HL-60/S4 treated with phorbol 12-myristate 13-acetate at 8.2 ng/mL for 4 days and 3 days (cell line): Measurements from ENCODE around the gene C6orf62.
"Not testable (repeated sequence)": the region's sequence is repeated elsewhere in the genome, so short reads cannot be mapped to it uniquely, and the experiment has no call there.

Experiments
- in situ Hi-C: fragments of 300-500 bp; cut with MboI; formaldehyde crosslinking; loops from 2 replicates; pipeline ENCODE4 v1.15.0; 2022; ENCODE audit warnings: low sequenced_read_pairs

Gene C6orf62

GRCh38 chr6:24668997-24669361 lies 50.0 kb downstream of the C6orf62 start:
- in situ Hi-C loops: no loop called here

- in situ Hi-C loops: not testable (repeated sequence)
These were observed 50.6 kb downstream of the C6orf62 start for GRCh38 chr6:24668066-24668996.

- in situ Hi-C loops: no loop called here
These were observed 51.6 kb downstream of the C6orf62 start for GRCh38 chr6:24667378-24667803.

- in situ Hi-C loops: no loop called here
These were observed 52.1 kb downstream of the C6orf62 start, which contains the start of the genes ACOT13 and TDP2 for GRCh38 chr6:24666641-24667377. Gene ACOT13, plus strand, starts transcription at chr6:24667077. Its CDS starts 187 bp downstream, at chr6:24667264. Gene TDP2, minus strand, starts transcription at chr6:24666899. Its CDS starts 37 bp downstream, at chr6:24666862.

- in situ Hi-C loops: no loop called here
These were observed 52.8 kb downstream of the C6orf62 start for GRCh38 chr6:24666097-24666640.

GRCh38 chr6:24664046-24664987 lies 54.6 kb downstream of the C6orf62 start:
- in situ Hi-C loops: no loop called here

GRCh38 chr6:24663189-24663588 lies 55.8 kb downstream of the C6orf62 start:
- in situ Hi-C loops: no loop called here

GRCh38 chr6:24662236-24662635 lies 56.7 kb downstream of the C6orf62 start:
- in situ Hi-C loops: no loop called here

GRCh38 chr6:24661759-24662158 lies 57.2 kb downstream of the C6orf62 start:
- in situ Hi-C loops: not testable (repeated sequence)

- in situ Hi-C loops: no loop called here
These were observed 58.8 kb downstream of the C6orf62 start for GRCh38 chr6:24660105-24660504.

GRCh38 chr6:24659561-24659960 lies 59.4 kb downstream of the C6orf62 start:
- in situ Hi-C loops: no loop called here

GRCh38 chr6:24658573-24659560 lies 60.1 kb downstream of the C6orf62 start:
- in situ Hi-C loops: no loop called here

GRCh38 chr6:24655215-24655614 lies 63.7 kb downstream of the C6orf62 start:
- in situ Hi-C loops: no loop called here
